ENCODE data around the gene KDM5D. TPM values are rescaled to one million over a fixed set of nuclear protein-coding genes. Genes with fewer than 3 reads are reported as not detected.

Gene KDM5D
- total RNA-seq, 1 experiment from 2014 or later: 11.9 TPM

DNA sequence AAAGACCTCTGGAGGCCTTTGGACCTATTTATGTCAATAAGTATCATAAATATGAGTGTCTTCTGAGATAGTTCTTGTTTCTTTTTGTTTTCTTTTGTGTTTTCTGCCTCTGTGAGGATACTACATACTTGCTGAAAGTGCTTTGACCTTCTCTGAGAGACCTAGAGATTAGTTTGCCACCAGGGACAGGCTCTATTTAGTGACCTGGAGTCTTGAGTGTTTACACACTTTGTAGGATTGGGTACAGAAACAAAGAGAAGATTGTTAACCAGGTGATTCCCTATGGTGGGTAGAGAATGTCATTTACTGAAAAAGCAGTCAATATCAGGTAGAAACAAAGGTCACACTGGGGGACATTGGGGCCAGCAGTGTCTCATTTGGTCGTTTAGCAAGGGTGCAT lies 63.7 kb downstream of the KDM5D start:
- H3K79me2 ChIP-seq (ENCODE audit: insufficient read depth, low read length): no peaks in the 10 kb centered on the region
- no TSS peak for BruUV-seq (replicated peaks)
- H3K9me2 ChIP-seq (ENCODE audit: insufficient read depth): no peaks in the 10 kb centered on the region
- H3K4me3 ChIP-seq (replicated peaks in 1 of 2; ENCODE audit: low read depth in 1 of 2, low read length in 2 of 2): no peak overlapping the region
- ChIA-PET POLR2A (no interaction called here), CTCF (no interaction called here), RAD21 (ENCODE audit: low non-redundant PET in 1 of 2, low total read pairs in 2 of 2, uncharacterized antibody in 2 of 2, unreplicated experiment in 2 of 2) (no interaction called here)
- no peak overlapping the region for H2AFZ ChIP-seq (ENCODE audit: low read depth, low read length, poor library complexity, severe bottlenecking)
- H3K9me3 ChIP-seq (ENCODE audit: control insufficient read depth in 1 of 2, insufficient read depth in 1 of 2, low read depth in 1 of 2, low read length in 2 of 2): no peaks in the 10 kb centered on the region
- no peak for ATAC-seq
- no peaks in the 10 kb centered on the region for H3K4me1 ChIP-seq (ENCODE audit: control insufficient read depth in 1 of 2, insufficient read depth in 2 of 2, low read length in 2 of 2)
- intact Hi-C loops (cut with micrococcal nuclease): no loop called here
- H3K4me2 ChIP-seq (ENCODE audit: low read length): no peak overlapping the region
- no peak overlapping the region for H3K9ac ChIP-seq (ENCODE audit: low read length)
- H3K36me3 ChIP-seq (ENCODE audit: control insufficient read depth in 1 of 2, insufficient read depth in 2 of 2, low read length in 2 of 2): no peaks in the 10 kb centered on the region
- H3K27ac ChIP-seq (ENCODE audit: low read depth, low read length): no peak overlapping the region
- H3K27me3 ChIP-seq (ENCODE audit: insufficient read depth, low read length): no peaks in the 10 kb centered on the region
- no peak for DNase-seq (ENCODE audit: low read depth, low spot score)
- TF ChIP-seq POLR2A (IDR thresholded peaks at IDR 0.05; ENCODE audit: borderline replicate concordance, extremely low read depth, insufficient read depth, insufficient read length) (no peak), ELF1 (IDR thresholded peaks at IDR 0.05; ENCODE audit: borderline replicate concordance, low read depth) (no peak), SIN3A (IDR thresholded peaks at IDR 0.05; ENCODE audit: low read depth) (no peak), EZH2phosphoT487 (IDR thresholded peaks at IDR 0.05; ENCODE audit: borderline replicate concordance) (no peak), MAX (IDR thresholded peaks at IDR 0.05) (no peak), TCF7L2 (IDR thresholded peaks at IDR 0.05; ENCODE audit: borderline replicate concordance, extremely low read depth, insufficient read depth, insufficient read length) (no peak), EZH2 (IDR thresholded peaks at IDR 0.05) (no peak), EGR1 (IDR thresholded peaks at IDR 0.05; ENCODE audit: low read depth) (no peak), CBX3 (IDR thresholded peaks at IDR 0.05; ENCODE audit: low read depth) (no peak), SP1 (IDR thresholded peaks at IDR 0.05; ENCODE audit: low read depth) (no peak), JUND (IDR thresholded peaks at IDR 0.05) (no peak)
- TF ChIP-seq, protein P1, sequence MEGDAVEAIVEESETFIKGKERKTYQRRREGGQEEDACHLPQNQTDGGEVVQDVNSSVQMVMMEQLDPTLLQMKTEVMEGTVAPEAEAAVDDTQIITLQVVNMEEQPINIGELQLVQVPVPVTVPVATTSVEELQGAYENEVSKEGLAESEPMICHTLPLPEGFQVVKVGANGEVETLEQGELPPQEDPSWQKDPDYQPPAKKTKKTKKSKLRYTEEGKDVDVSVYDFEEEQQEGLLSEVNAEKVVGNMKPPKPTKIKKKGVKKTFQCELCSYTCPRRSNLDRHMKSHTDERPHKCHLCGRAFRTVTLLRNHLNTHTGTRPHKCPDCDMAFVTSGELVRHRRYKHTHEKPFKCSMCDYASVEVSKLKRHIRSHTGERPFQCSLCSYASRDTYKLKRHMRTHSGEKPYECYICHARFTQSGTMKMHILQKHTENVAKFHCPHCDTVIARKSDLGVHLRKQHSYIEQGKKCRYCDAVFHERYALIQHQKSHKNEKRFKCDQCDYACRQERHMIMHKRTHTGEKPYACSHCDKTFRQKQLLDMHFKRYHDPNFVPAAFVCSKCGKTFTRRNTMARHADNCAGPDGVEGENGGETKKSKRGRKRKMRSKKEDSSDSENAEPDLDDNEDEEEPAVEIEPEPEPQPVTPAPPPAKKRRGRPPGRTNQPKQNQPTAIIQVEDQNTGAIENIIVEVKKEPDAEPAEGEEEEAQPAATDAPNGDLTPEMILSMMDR (IDR thresholded peaks at IDR 0.05 in 2 of 3, conservative IDR thresholded peaks at IDR 0.05 in 1 of 3; ENCODE audit: borderline replicate concordance in 1 of 3, insufficient read depth in 1 of 3, low read depth in 2 of 3, low read length in 2 of 3): no peak
- TF ChIP-seq, protein P2, sequence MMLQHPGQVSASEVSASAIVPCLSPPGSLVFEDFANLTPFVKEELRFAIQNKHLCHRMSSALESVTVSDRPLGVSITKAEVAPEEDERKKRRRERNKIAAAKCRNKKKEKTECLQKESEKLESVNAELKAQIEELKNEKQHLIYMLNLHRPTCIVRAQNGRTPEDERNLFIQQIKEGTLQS (IDR thresholded peaks at IDR 0.05): no peak
- no peaks in the 10 kb centered on the region for H4K20me1 ChIP-seq (ENCODE audit: insufficient read depth)

Measured in HCT116 (cell line).